Measurements from ENCODE around the gene OSBPL8.

The OSBPL8 gene

GRCh38 chr12:76559400-76560085, at the start of gene OSBPL8:
TSS of gene OSBPL8 (minus strand) at chr12:76559771. CDS start at chr12:76487551, 72,220 bp downstream.
- peak; percentile 92 for DNase-seq

DNA sequence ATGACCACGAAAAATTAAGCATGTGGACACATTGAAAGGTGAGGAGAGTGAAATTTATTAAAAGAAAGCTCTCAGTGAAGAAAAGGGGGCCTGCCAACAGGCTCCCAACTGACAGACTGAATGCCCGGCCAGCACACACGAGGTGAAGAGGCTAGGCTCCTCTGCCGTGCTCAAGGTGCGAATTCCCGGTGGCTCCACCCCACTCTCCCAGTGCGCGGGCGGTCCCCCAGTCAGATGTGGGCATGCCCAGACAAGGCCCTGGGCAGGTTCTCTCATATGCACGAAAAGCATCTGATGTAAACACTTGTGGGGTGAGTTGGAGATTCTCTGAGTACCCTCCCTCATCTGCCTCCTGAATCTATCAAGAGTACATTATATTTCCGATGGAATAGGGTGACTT, 48.5 kb upstream of the OSBPL8 start:
- DNase-seq: no peak

GRCh38 chr12:76595056-76595455, 35.5 kb upstream of the OSBPL8 start:
- DNase-seq: no peak

GRCh38 chr12:76591476-76591875, 31.9 kb upstream of the OSBPL8 start:
- no peak for DNase-seq

DNA sequence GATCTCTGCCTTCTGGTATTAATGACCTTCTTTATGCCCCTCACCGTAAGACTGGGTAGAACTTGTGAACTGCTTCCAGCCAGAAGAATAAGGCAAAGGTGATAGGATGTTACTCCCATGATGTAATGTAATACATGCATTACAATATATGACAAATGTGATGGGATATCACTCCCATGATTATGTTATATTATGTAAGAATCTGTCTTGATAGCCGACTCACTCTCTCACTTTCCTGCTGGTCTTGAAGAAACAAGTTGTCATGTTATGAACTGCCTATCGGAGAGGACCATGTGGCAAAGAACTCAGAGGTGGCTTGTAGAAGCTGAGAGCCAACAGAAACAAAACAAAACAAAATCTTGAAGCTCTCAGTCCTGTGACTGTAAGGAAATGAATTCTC, 30.6 kb upstream of the OSBPL8 start:
- no peak for DNase-seq

- DNase-seq: peak; percentile 26
Measured at GRCh38 chr12:76588881-76589565, 29.5 kb upstream of the OSBPL8 start.

DNA sequence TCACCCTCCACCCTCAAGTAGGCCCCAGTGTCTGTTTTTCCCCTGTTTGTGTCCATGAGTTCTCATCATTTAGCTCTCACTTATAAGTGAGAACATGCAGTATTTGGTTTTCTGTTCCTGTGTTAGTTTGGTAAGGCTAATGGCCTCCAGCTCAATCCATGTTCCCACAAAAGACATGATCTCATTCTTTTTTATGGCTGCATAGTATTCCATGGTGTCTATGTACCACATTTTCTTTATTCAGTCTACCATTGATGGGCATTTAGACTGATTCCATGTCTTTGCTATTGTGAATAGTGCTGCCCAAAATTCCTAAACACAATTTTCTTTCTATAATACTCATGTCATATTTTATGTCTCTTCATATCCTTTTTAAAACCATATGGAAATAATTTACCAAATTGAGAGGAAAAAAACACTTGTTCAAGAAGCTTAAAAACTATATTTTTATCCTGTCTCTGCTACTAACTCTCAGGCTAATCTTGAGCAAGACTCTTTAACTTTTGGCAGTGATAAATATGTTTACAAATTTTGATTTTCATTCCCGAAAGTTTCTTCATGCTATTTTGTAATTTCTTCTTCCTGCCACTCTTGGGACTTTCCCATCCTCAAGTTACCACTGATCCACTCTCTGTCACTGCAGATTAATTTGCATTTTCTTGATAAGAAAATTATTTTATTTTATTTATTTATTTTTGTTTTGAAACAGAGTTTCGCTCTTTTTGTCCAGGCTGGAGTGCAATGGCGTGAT, 28.0 kb upstream of the OSBPL8 start:
- DNase-seq: no peak

DNA sequence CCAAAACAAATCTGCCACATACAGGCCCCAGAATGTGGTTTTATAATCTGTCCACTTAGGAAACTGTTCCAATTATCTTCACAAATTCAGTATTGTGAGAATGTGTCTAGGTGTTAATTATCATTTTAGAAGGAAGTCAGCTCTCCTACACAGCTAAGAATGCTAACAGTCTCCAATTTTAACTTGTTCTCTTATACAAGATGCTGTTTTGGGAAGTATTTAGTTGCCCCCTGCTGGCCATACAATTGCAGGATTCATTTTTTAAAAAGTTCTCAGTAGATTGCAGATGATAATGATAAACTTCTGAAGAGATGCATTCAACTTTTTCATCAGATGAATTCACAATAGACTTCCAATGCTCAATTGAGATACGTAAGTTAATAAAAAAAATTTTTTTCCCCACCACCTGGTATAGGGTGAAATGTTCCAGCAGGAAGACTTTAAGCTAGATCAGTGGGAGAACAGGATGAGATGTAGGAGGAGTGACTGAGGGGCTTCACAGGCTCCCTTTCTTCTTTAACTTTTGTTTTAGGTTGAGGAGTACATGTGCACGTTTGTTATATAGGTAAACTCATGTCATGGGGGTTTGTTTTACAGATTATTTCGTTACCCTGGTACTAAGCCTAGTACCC, 27.3 kb upstream of the OSBPL8 start:
- peak; percentile 75 for DNase-seq

GRCh38 chr12:76583301-76583700, 23.7 kb upstream of the OSBPL8 start:
- no peak for DNase-seq

GRCh38 chr12:76573840-76574373, 14.3 kb upstream of the OSBPL8 start:
- DNase-seq: no peak

DNA sequence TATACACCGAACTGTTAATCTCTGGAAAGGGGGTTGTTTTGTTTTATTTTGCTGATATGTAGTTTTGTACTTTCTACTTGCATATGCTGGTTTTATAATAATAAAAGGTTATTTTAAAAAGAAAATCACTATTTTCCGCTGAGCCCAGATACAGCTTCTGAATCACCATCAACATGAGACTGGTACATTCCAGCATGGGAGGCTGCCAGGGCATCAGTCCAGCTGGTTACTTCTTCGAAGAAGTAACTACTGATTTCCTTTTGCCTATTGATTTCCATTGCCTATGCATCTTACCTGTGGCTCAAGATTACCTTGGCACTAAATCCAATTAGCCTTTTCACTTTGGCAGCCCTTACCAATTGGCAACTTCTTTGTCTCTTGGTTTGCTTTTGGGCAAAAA, 11.7 kb upstream of the OSBPL8 start:
- DNase-seq: no peak

GRCh38 chr12:76569685-76570604, 10.4 kb upstream of the OSBPL8 start:
- no peak for DNase-seq

DNA sequence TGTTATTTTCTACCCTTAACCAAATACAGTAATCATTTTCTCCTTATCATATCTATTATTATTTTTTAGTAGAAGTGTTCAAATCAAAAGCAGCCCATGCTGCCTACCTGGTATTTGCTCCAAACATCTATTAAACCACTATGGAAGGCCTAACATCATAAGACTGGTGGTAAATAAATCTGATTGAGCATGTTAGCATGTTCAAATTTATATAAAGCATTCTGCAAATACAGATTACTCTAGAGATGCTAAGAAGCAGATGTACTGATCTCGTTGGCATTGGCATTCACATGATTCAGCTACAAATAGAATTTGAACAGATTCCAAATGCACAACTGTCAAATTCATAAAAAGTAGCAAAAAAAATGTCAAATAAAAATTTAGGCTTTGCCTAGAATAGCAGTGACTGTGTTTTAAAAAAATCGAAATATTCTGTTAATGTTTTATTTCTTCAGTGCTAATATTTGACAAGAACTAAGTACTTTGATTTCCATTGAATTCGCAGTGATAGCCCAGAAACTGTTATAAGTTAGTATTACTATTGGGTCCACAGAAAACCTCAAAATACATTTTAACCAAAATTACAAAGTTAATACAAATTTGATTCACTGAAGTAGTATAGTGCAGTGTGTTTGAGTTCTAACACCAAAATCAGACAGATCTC, 9.4 kb upstream of the OSBPL8 start:
- DNase-seq: no peak

GRCh38 chr12:76568130-76568529, 8.6 kb upstream of the OSBPL8 start:
- no peak for DNase-seq

GRCh38 chr12:76563061-76563460, 3.5 kb upstream of the OSBPL8 start:
- no peak for DNase-seq

- no peak for DNase-seq
Measured at GRCh38 chr12:76562130-76562529, 2.6 kb upstream of the OSBPL8 start.

GRCh38 chr12:76560086-76560491, 518 bp upstream of the OSBPL8 start:
- DNase-seq: no peak

- DNase-seq: peak; percentile 85
Measured at GRCh38 chr12:76558684-76559399, 729 bp downstream of the OSBPL8 start.

GRCh38 chr12:76556368-76556767, 3.2 kb downstream of the OSBPL8 start:
- no peak for DNase-seq

- peak; percentile 36 for DNase-seq
Measured at GRCh38 chr12:76555797-76556196, 3.8 kb downstream of the OSBPL8 start.
